Tibial nerve (tissue), 4 donors: ENCODE measurements around the gene OTUD1.

Source experiments
- EP300 ChIP-seq, 2 donors: sonication (generic); formaldehyde crosslinking; IDR thresholded peaks; one replicate each; pipeline ENCODE4 v1.6.1; 2017; ENCODE audit warnings: antibody characterized with exemption in 2 of 2, mild to moderate bottlenecking in 1 of 2
- POLR2A ChIP-seq, 2 donors: fragments of 450-650 bp; IDR thresholded peaks; one replicate each; pipeline ENCODE4 v1.6.1; 2017; ENCODE audit warnings: antibody characterized with exemption in 2 of 2, mild to moderate bottlenecking in 2 of 2, moderate library complexity in 2 of 2
- TF ChIP-seq, protein P1 (sequence below), 5 experiments: fragments of 200-600 bp in 3 of 5; fragments of 450-650 bp in 2 of 5; sonication (generic) in 3 of 5; IDR thresholded peaks; one replicate each; pipeline ENCODE4 v1.5.1; 2016 to 2019; ENCODE audit warnings: antibody characterized with exemption in 5 of 5, mild to moderate bottlenecking in 3 of 5, moderate library complexity in 2 of 5

DNA sequence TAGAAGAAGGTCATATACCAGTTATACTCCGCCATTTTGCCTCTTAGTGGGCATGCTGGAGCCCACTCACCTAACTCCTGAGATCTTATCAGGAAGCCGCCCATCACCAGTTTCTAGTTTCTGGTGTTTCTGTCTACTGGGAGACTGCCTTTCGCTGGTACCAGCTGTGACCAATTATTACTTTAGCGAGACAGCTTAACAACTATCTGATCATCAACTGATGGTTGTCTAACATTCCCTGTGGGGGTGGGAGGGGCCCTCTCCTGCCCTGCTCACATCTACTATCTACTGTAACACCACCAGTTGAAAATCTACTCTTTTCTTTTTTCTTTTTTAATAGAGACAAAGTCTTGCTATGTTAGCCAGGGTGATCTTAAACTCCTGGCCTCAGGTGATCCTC lies 48.1 kb upstream of the OTUD1 start:
- TF ChIP-seq, protein P1, sequence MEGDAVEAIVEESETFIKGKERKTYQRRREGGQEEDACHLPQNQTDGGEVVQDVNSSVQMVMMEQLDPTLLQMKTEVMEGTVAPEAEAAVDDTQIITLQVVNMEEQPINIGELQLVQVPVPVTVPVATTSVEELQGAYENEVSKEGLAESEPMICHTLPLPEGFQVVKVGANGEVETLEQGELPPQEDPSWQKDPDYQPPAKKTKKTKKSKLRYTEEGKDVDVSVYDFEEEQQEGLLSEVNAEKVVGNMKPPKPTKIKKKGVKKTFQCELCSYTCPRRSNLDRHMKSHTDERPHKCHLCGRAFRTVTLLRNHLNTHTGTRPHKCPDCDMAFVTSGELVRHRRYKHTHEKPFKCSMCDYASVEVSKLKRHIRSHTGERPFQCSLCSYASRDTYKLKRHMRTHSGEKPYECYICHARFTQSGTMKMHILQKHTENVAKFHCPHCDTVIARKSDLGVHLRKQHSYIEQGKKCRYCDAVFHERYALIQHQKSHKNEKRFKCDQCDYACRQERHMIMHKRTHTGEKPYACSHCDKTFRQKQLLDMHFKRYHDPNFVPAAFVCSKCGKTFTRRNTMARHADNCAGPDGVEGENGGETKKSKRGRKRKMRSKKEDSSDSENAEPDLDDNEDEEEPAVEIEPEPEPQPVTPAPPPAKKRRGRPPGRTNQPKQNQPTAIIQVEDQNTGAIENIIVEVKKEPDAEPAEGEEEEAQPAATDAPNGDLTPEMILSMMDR (IDR thresholded peaks at IDR 0.05) = no peak
- TF ChIP-seq POLR2A (IDR thresholded peaks at IDR 0.05) (no peak), EP300 (IDR thresholded peaks at IDR 0.05) (no peak)
